H1 (cell line): ENCODE data around the gene PLAA. TPM values are rescaled to one million over a fixed set of nuclear protein-coding genes. Genes with fewer than 3 reads are reported as not detected.

ENCODE experiments used
- CTCF ChIA-PET: fragments of 300-600 bp; sonication (Branson Sonifier 250); formaldehyde crosslinking; loops from one replicate; lab custom pipeline; 2021; ENCODE audit not compliant: partially characterized antibody; lab: Charles Lee
- POLR2A ChIA-PET: fragments of 300-600 bp; sonication (Branson Sonifier 250); formaldehyde crosslinking; loops from one replicate; lab custom pipeline; 2021; ENCODE audit warnings: inconsistent platforms; ENCODE audit not compliant: partially characterized antibody; lab: Charles Lee
- DNase-seq, 2 experiments: peaks; one replicate each; pipeline versions ENCODE4 v3.0.0 to v3.0.0-alpha.2; 2010 to 2022; ENCODE audit warnings: low spot score in 2 of 2, low read depth in 1 of 2, mixed read lengths in 1 of 2
- FAIRE-seq: peaks from 2 replicates; lab custom pipeline; 2011; peaks lifted over from hg19 to GRCh38; lab: Jason Lieb, UNC
- H2AFZ ChIP-seq: 2 replicates; pipeline ENCODE4 v1.8.1; 2012; ENCODE audit warnings: low read length, inconsistent platforms
- H2AK5ac ChIP-seq: 2 replicates; pipeline ENCODE4 v1.6.1; 2013; ENCODE audit warnings: low read depth, low read length
- H2BK120ac ChIP-seq: replicated peaks from 2 replicates; pipeline ENCODE3; 2013; ENCODE audit warnings: low read depth, low read length, inconsistent platforms
- H2BK12ac ChIP-seq: 2 replicates; pipeline ENCODE4 v1.6.1; 2013; ENCODE audit warnings: low read depth, low read length
- H2BK15ac ChIP-seq: 2 replicates; pipeline ENCODE4 v1.6.1; 2013; ENCODE audit warnings: low read length
- H2BK20ac ChIP-seq: 2 replicates; pipeline ENCODE4 v1.6.1; 2013; ENCODE audit warnings: low read length
- H2BK5ac ChIP-seq: 2 replicates; pipeline ENCODE4 v1.6.1; 2013; ENCODE audit warnings: low read depth, low read length
- H3K14ac ChIP-seq: 2 replicates; pipeline ENCODE4 v1.6.1; 2013; ENCODE audit warnings: inconsistent platforms; ENCODE audit not compliant: insufficient read length
- H3K18ac ChIP-seq: 2 replicates; pipeline ENCODE4 v1.6.1; 2013; ENCODE audit warnings: low read length; ENCODE audit errors: extremely low read depth
- H3K23ac ChIP-seq: 2 replicates; pipeline ENCODE4 v1.6.1; 2013; ENCODE audit warnings: inconsistent platforms; ENCODE audit not compliant: insufficient read length
- H3K23me2 ChIP-seq: 2 replicates; pipeline ENCODE4 v1.6.1; 2013; ENCODE audit warnings: low read depth, low read length
- H3K27ac ChIP-seq: 2 replicates; pipeline ENCODE4 v1.6.1; 2011; ENCODE audit warnings: low read depth, low read length, inconsistent platforms
- H3K27me3 ChIP-seq, 4 experiments: replicated peaks in 1 of 4; 1 replicate in 1 of 4; 2 replicates in 3 of 4; pipeline versions ENCODE4 v1.6.1 to v1.8.1; 2011 to 2013; ENCODE audit warnings: low read length in 3 of 4, mild to moderate bottlenecking in 3 of 4, inconsistent platforms in 2 of 4, mixed read lengths in 2 of 4, moderate library complexity in 1 of 4; ENCODE audit not compliant: control insufficient read depth in 3 of 4, insufficient read depth in 3 of 4; ENCODE audit errors: extremely low read depth in 1 of 4
- H3K36me3 ChIP-seq, 4 experiments: 2 replicates each; pipeline versions ENCODE4 v1.6.1 to v1.8.1; 2011 to 2013; ENCODE audit warnings: mild to moderate bottlenecking in 4 of 4, low read length in 3 of 4, moderate library complexity in 2 of 4, control low read depth in 1 of 4, inconsistent platforms in 1 of 4; ENCODE audit not compliant: insufficient read depth in 4 of 4, control insufficient read depth in 2 of 4
- H3K4ac ChIP-seq: replicated peaks from 2 replicates; pipeline ENCODE3; 2013; ENCODE audit warnings: low read length, low read depth, mixed read lengths, inconsistent platforms; ENCODE audit not compliant: insufficient read length
- H3K4me1 ChIP-seq, 4 experiments: replicated peaks in 1 of 4; 1 replicate in 1 of 4; 2 replicates in 3 of 4; pipeline versions ENCODE4 v1.6.1 to v1.8.1; 2011 to 2013; ENCODE audit warnings: low read length in 3 of 4, inconsistent platforms in 2 of 4, mixed read lengths in 1 of 4; ENCODE audit not compliant: insufficient read depth in 4 of 4, control insufficient read depth in 3 of 4
- H3K4me2 ChIP-seq, 2 experiments: 2 replicates each; pipeline versions ENCODE4 v1.6.1 to v1.8.1; 2011 to 2013; ENCODE audit warnings: low read depth in 2 of 2, low read length in 2 of 2, control low read depth in 1 of 2, inconsistent platforms in 1 of 2, mild to moderate bottlenecking in 1 of 2; ENCODE audit not compliant: insufficient read depth in 1 of 2
- H3K4me3 ChIP-seq, 4 experiments: fragments of 200-600, 300-600 bp in 1 of 4; sonication (generic), shearing (Covaris generic), sonication (Bioruptor Twin) in 1 of 4; 2 replicates each; pipeline versions ENCODE4 v1.5.1 to v1.8.1; 2011 to 2016; ENCODE audit warnings: low read length in 4 of 4, low read depth in 3 of 4, control low read depth in 2 of 4, inconsistent platforms in 2 of 4, mild to moderate bottlenecking in 2 of 4, mixed read lengths in 1 of 4, moderate library complexity in 1 of 4; ENCODE audit not compliant: insufficient read depth in 2 of 4; ENCODE audit errors: extremely low read depth in 1 of 4
- H3K56ac ChIP-seq: replicated peaks from 2 replicates; pipeline ENCODE3; 2013; ENCODE audit warnings: low read depth, mild to moderate bottlenecking, mixed read lengths, low read length, inconsistent platforms; ENCODE audit not compliant: insufficient read length
- H3K79me1 ChIP-seq: 2 replicates; pipeline ENCODE4 v1.6.1; 2013; ENCODE audit warnings: low read depth, low read length, control low read depth
- H3K79me2 ChIP-seq, 2 experiments: 2 replicates each; pipeline versions ENCODE4 v1.6.1 to v1.8.1; 2012 to 2013; ENCODE audit warnings: low read length in 2 of 2, mild to moderate bottlenecking in 2 of 2, inconsistent platforms in 1 of 2; ENCODE audit not compliant: insufficient read depth in 2 of 2, control insufficient read depth in 1 of 2
- H3K9ac ChIP-seq, 4 experiments: replicated peaks in 1 of 4; 1 replicate in 1 of 4; 2 replicates in 3 of 4; pipeline versions ENCODE4 v1.6.1 to v1.8.1; 2011 to 2013; ENCODE audit warnings: low read depth in 3 of 4, low read length in 3 of 4, control low read depth in 2 of 4, mild to moderate bottlenecking in 2 of 4, moderate library complexity in 2 of 4, inconsistent platforms in 1 of 4; ENCODE audit errors: extremely low read depth in 1 of 4
- H3K9me3 ChIP-seq, 2 experiments: 2 replicates each; pipeline versions ENCODE4 v1.6.1 to v1.8.1; 2012 to 2013; ENCODE audit warnings: mild to moderate bottlenecking in 2 of 2, moderate library complexity in 2 of 2, control low read depth in 1 of 2, inconsistent platforms in 1 of 2, low read depth in 1 of 2, low read length in 1 of 2, mixed read lengths in 1 of 2; ENCODE audit not compliant: insufficient read depth in 2 of 2
- H4K20me1 ChIP-seq, 2 experiments: replicated peaks in 1 of 2; 2 replicates each; pipeline versions ENCODE3 to v1.8.1; 2011 to 2013; ENCODE audit warnings: inconsistent platforms in 2 of 2, low read length in 2 of 2, mild to moderate bottlenecking in 1 of 2; ENCODE audit not compliant: insufficient read depth in 2 of 2, control insufficient read depth in 1 of 2
- H4K5ac ChIP-seq: 2 replicates; pipeline ENCODE4 v1.6.1; 2013; ENCODE audit warnings: low read length, low read depth, mixed read lengths, inconsistent platforms; ENCODE audit not compliant: insufficient read length
- H4K8ac ChIP-seq: 2 replicates; pipeline ENCODE4 v1.8.0; 2013; ENCODE audit warnings: mild to moderate bottlenecking, moderate library complexity, low read length, inconsistent platforms; ENCODE audit not compliant: insufficient read depth; ENCODE audit errors: extremely low read depth
- H4K91ac ChIP-seq: replicated peaks from 2 replicates; pipeline ENCODE3; 2013; ENCODE audit warnings: low read length, mixed read lengths, inconsistent platforms; ENCODE audit not compliant: insufficient read length
- CBX5 ChIP-seq: fragments of 300-800, 300-1000 bp; sonication (generic); IDR thresholded peaks from 2 replicates; pipeline ENCODE4 v1.7.1; 2016; ENCODE audit warnings: antibody characterized with exemption, low read length, low read depth
- KDM4A ChIP-seq: IDR thresholded peaks from one replicate; pipeline ENCODE4 v1.7.1; 2012; ENCODE audit warnings: low read depth, mild to moderate bottlenecking, moderate library complexity, low read length, inconsistent platforms; ENCODE audit not compliant: severe bottlenecking
- SAP30 ChIP-seq: fragments of 300-600 bp; sonication (generic); IDR thresholded peaks from 2 replicates; pipeline ENCODE4 v1.7.1; 2012; ENCODE audit warnings: low read length, moderate library complexity, mild to moderate bottlenecking, inconsistent platforms; ENCODE audit not compliant: insufficient read depth, insufficient replicate concordance
- WGBS, 2 experiments: shearing (Covaris generic) in 1 of 2; methylation state at CpG; one replicate each; pipeline versions ENCODE4 v1.1.6 to v1.1.7; 2013 to 2015; ENCODE audit warnings: low lambda C conversion rate in 2 of 2, mixed read lengths in 2 of 2, inconsistent platforms in 1 of 2, low coverage in 1 of 2, missing lambda C conversion rate in 1 of 2; ENCODE audit not compliant: insufficient replicate concordance in 2 of 2, insufficient coverage in 1 of 2, insufficient read length in 1 of 2; ENCODE audit errors: extremely low coverage in 1 of 2, missing lambda C conversion rate in 1 of 2; 5-methylcytosine and 5-hydroxymethylcytosine counted together
- polyA plus RNA-seq, 7 experiments: library from polyadenylated mRNA; depleted of rRNA in 3 of 7; stranded (reverse) in 5 of 7; unstranded in 2 of 7; fragments of >200 nt in 5 of 7; fragments of 200-250 nt in 2 of 7; gene quantifications; 1 replicate in 5 of 7; 2 replicates in 1 of 7; 4 replicates in 1 of 7; pipeline versions ENCODE4 v1.2.1 to v1.2.3, GENCODE V29; 2011 to 2013; ENCODE audit warnings: missing spikeins in 2 of 7, mixed read lengths in 2 of 7
- total RNA-seq: library from RNA; stranded (reverse); fragmentation: NEBNext Ultra II Directional; extraction: Animal tissue kit (Norgen Biotek cat#: 25700); gene quantifications from 2 replicates; pipeline ENCODE4 v1.2.1, GENCODE V29; 2021

PLAA gene
- total and polyA plus RNA-seq, 2 of the 8 experiments (the other 6 are each of a cell fraction or from before 2014, with no cell fraction given): 19.2 to 64.2 TPM

DNA sequence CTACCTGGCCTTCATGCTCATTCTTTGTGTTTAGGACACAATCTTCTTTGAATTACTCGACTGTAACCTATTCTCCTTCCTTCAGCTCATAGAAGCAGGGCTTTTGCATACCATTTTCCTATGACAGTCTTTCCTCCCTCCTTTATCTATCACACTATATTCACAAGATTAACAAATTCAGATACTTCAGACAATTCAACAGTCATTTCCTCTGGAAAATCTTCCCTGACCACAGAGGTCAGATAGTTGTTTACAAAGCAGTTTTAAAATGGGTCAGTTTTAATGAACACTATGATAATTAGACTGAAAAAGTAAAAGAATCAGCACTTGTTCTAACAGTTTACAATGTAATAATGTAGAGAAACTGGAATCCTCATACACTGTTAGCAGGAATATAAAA, 58.8 kb downstream of the PLAA start:
- Histone ChIP-seq H3K14ac (no peak overlapping the region), H3K23me2 (peaks cover 4% of the 10 kb centered on the region), H3K4me3 (no peak overlapping the region), H3K36me3 (peaks cover 0 to 36% (median 12%) of the 10 kb centered on the region in 4 experiments; a peak in 6 of 8 replicates), H3K79me1 (no peaks in the 10 kb centered on the region), H3K4me2 (no peak overlapping the region), H3K79me2 (peaks cover 11 to 67% of the 10 kb centered on the region in 2 experiments), H4K8ac (no peak overlapping the region), H3K9ac (no peak overlapping the region), H3K9me3 (peaks cover under 1 to 4% of the 10 kb centered on the region in 2 experiments; a peak in 2 of 4 replicates), H2BK15ac (no peak overlapping the region), H4K20me1 (peaks cover 1% of the 10 kb centered on the region in 2 experiments), H2BK12ac (no peak overlapping the region), H3K4me1 (no peaks in the 10 kb centered on the region), H3K27ac (no peak overlapping the region), H2BK20ac (no peak overlapping the region), H3K27me3 (no peaks in the 10 kb centered on the region), H3K56ac (no peak overlapping the region), H2AFZ (no peak overlapping the region), H3K4ac (no peak overlapping the region), H2AK5ac (no peak overlapping the region), H2BK120ac (no peak overlapping the region), H3K18ac (no peak overlapping the region), H3K23ac (no peak overlapping the region), H4K91ac (no peak overlapping the region), H4K5ac (no peak overlapping the region), H2BK5ac (no peak overlapping the region)
- FAIRE-seq: no peak
- no peak for TF ChIP-seq KDM4A
- no peak for TF ChIP-seq SAP30
- TF ChIP-seq CBX5: no peak
- ChIA-PET CTCF (interaction anchor here (1.5 kb wide), 1 partner anchor 87 kb away, joined by 4 read pairs; no protein-coding TSS in a partner anchor), POLR2A (interaction anchor here (2.1 kb wide), 1 partner anchor 21 kb away, joined by 5 read pairs; no protein-coding TSS in a partner anchor)
- WGBS, 2 experiments: 74% methylated on average over 1 of the region's 1 CpG; no CpG with 5 or more reads in 1 of the 2 experiments
- no peak for DNase-seq
